ENCODE measurements around the gene FMOD. TPM values are rescaled to one million over a fixed set of nuclear protein-coding genes. Genes with fewer than 3 reads are reported as not detected.
A peak's percentile ranks its signal among the peaks of the same experiment; 100 is the strongest.

FMOD gene
- total RNA-seq, 1 donor from 2014 or later: 0.47 TPM

DNA sequence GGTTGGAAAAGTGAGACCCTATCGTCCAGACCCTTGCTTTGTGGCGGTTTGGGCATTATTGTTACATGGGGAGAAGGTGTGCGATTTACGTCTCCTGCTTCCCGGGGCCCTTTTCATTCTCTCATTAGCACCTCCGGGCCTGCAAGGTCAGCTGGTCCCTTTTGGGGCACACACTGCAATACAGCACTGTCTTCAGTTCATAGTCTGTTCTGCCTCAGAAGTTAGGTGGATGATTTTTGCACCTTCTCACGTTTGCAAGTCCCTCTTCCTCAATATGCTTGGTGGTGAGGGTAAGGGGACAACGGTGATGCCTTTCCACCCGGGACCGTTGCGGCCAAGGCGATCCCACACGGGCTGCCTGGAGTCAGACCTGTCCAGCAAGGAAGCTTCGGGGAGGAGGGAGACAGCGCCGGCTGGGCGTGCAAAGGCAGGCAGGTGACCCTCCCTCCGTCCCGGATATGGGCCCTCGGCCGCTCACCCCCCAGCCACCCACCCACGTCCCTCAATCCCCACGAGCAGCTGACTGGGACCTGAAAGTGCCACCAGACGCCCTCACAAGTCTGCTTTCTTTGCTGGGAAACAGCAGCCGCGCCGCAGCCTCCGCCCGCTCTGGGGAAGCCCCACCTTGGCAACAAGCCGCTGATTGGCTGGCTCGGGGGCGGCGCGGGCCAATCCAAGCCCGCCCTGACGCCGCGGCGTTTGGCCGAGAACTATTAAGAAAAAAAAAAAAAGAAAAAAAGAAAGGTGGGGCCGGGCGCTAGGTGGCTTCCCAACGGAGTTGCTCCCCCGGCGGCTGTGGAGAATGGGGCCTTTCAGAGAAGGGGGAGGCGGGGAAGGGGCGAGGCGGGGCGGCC, 23.9 kb downstream of the FMOD start:
- peak overlapping the region; percentile 67 for H3K4me3 Mint-ChIP-seq (ENCODE audit: unreplicated experiment)
- peak overlapping the region; percentile 76 for H3K27ac Mint-ChIP-seq (ENCODE audit: unreplicated experiment)
- no peaks in the 10 kb centered on the region for H3K36me3 Mint-ChIP-seq (ENCODE audit: low read depth)

DNA sequence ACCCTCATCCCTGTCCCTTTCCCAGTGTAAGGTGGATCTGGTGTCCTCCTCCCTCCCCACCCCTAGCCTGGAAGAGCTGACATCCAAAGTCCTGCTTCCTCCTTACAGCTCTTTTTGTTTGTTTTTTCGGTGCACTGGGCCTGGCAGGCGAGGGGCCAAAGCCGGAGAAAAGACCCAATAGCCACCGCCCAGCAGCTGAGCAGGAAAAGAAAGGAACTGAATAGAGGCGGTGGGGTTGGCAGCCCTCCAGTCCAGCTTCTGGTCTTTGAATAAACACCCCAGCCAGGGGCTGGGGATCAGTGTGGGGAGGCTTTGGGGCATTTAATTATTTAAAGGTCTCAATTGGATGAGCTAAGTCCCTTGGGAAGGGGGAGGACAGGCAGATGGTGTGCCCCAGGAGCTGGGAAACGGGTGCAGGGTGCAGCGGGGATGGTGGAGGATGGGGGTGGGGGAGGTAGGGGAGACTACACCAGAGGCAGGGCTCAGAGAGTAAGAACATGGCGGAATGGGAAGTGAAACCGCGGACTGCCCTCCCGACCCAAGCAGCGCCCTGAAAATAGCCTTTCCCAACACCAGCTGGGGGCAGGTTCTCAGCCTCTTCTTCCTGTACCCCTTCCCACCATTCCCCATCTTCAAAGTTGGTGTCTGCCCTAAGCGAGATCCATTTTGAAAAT, 25.4 kb downstream of the FMOD start:
- DNase-seq (ENCODE audit: low spot score): no peak
- H3K9me3 Mint-ChIP-seq (ENCODE audit: low read depth): no peaks in the 10 kb centered on the region
- TF ChIP-seq CTCF (IDR thresholded peaks at IDR 0.05): no peak
- peaks cover 55% of the 10 kb centered on the region for H3K4me1 Mint-ChIP-seq (ENCODE audit: low read depth)
- H3K4me3 Mint-ChIP-seq (ENCODE audit: unreplicated experiment): no peak overlapping the region
- H3K27me3 Mint-ChIP-seq (ENCODE audit: low read depth): no peaks in the 10 kb centered on the region
- H3K36me3 Mint-ChIP-seq (ENCODE audit: low read depth): no peaks in the 10 kb centered on the region
- H3K27ac Mint-ChIP-seq (ENCODE audit: unreplicated experiment): no peak overlapping the region

More for the DNA sequence above, 23.9 kb downstream of the FMOD start:
- DNase-seq (ENCODE audit: low spot score): no peak
- H3K9me3 Mint-ChIP-seq (ENCODE audit: low read depth): no peaks in the 10 kb centered on the region
- no peaks in the 10 kb centered on the region for H3K27me3 Mint-ChIP-seq (ENCODE audit: low read depth)
- H3K4me1 Mint-ChIP-seq (ENCODE audit: low read depth): peaks cover 50% of the 10 kb centered on the region
- no peak for TF ChIP-seq CTCF (IDR thresholded peaks at IDR 0.05)

DNA sequence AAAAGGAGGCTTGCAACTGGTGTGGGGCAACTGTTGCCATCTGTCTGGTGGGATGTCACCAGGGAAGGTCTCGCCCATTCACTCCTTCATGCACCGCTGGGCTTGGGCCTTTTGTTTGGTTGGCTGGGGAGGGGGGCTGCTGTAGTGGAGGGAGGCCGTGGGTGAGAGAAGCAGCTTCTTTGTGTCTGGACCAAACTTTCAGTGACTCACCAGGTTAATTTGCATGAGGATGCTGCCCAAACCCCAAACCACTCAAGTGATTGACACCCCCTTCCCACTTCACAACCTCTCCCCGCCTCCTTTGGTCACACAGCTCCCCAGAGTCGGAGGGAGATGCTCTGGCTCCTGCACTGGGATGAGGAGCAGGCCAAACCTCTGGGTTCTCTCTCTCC, 25.9 kb downstream of the FMOD start:
- DNase-seq (ENCODE audit: low spot score): no peak
- no peaks in the 10 kb centered on the region for H3K27me3 Mint-ChIP-seq (ENCODE audit: low read depth)

DNA sequence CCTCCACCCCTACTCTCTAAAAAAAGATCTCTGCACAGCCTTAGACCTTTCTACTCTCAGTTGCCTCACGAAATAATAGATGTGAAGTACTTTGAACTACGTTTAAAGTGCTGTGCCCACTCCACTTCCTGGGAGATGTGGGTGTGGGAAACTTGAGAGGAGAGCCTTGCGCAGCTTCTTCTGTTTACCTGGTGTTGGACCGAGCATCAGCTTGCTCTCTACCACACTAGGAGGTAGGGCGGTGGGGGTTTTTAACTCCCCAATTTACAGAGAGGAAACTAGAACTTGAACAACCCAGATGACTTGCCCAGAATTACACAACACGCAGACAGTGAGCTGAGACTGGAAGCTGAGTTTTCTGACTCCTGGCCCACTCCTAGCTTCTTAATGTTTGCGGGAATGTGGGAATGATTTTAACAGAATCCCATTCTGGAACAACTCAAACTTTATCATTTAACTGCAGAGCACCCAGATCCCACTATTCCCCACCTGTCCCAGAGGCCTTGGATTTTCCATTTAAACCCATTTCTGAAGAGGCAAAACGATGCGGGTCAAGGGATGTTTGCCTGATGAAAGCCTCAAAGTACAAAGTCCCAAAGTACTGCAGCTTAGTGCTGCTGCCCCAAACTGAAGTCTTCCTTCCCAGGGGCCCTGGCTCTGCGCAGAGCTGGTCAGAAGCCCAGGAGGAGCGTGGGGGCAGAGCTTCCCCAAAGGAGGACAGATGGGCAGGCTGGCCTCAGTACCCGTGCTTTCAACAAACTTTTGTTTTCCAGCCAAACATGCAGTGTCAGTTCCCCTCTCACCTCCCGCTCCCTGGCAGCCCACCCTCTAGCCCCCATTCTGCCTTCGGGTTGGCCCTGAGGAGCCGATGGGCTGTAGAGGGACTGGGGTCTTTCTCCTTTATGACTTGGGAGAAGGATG, 26.6 kb downstream of the FMOD start:
- Mint-ChIP-seq H3K27me3 (ENCODE audit: low read depth) (peaks cover 2% of the 10 kb centered on the region), H3K27ac (ENCODE audit: unreplicated experiment) (no peak overlapping the region), H3K4me3 (ENCODE audit: unreplicated experiment) (no peak overlapping the region), H3K4me1 (ENCODE audit: low read depth) (peaks cover 56% of the 10 kb centered on the region), H3K36me3 (ENCODE audit: low read depth) (no peaks in the 10 kb centered on the region), H3K9me3 (ENCODE audit: low read depth) (no peaks in the 10 kb centered on the region)
- TF ChIP-seq CTCF (IDR thresholded peaks at IDR 0.05): no peak
- DNase-seq (ENCODE audit: low spot score): no peak

More for the DNA sequence above, 25.9 kb downstream of the FMOD start:
- Mint-ChIP-seq H3K4me3 (ENCODE audit: unreplicated experiment) (no peak overlapping the region), H3K9me3 (ENCODE audit: low read depth) (no peaks in the 10 kb centered on the region), H3K36me3 (ENCODE audit: low read depth) (no peaks in the 10 kb centered on the region), H3K4me1 (ENCODE audit: low read depth) (peaks cover 56% of the 10 kb centered on the region), H3K27ac (ENCODE audit: unreplicated experiment) (no peak overlapping the region)
- TF ChIP-seq CTCF (IDR thresholded peaks at IDR 0.05): no peak

DNA sequence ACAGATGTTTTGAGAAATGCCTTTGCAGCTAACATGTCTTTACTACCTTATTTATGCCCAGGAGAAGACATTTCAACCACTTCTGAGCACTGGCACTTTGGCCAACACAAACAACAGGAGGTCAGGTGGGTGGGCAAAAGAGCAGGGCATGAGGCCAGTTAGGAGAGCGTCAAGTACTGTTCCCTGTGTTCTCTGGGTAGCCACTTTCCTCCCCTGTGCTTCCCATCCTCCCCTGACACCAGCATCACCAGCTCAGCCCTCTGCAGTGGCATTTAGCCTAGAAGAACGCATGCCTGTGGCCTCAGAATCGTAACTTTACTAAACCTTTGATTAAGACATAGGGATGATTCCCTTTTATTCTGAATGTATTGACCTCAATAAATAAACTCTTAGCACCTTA, 27.3 kb downstream of the FMOD start:
- no peak for TF ChIP-seq CTCF (IDR thresholded peaks at IDR 0.05)
- peaks cover 52% of the 10 kb centered on the region for H3K4me1 Mint-ChIP-seq (ENCODE audit: low read depth)
- peaks cover 7% of the 10 kb centered on the region for H3K27me3 Mint-ChIP-seq (ENCODE audit: low read depth)
- no peak overlapping the region for H3K27ac Mint-ChIP-seq (ENCODE audit: unreplicated experiment)
- H3K36me3 Mint-ChIP-seq (ENCODE audit: low read depth): no peaks in the 10 kb centered on the region
- no peak overlapping the region for H3K4me3 Mint-ChIP-seq (ENCODE audit: unreplicated experiment)
- no peaks in the 10 kb centered on the region for H3K9me3 Mint-ChIP-seq (ENCODE audit: low read depth)
- DNase-seq (ENCODE audit: low spot score): no peak

Measured in chondrocyte (in vitro differentiated cells).